H9 (cell line): ENCODE measurements around the gene CNTFR. TPM values are rescaled to one million over a fixed set of nuclear protein-coding genes. Genes with fewer than 3 reads are reported as not detected.

ENCODE experiments used
- DNase-seq: peaks from one replicate; pipeline ENCODE4 v3.0.0-alpha.2; 2017
- H2AFZ ChIP-seq: one replicate; pipeline ENCODE4 v1.6.1; 2013; ENCODE audit warnings: mild to moderate bottlenecking, low read length, control low read depth, moderate library complexity
- H2AK5ac ChIP-seq: 2 replicates; pipeline ENCODE4 v1.6.1; 2013; ENCODE audit warnings: low read length, control low read depth, mixed read lengths; ENCODE audit not compliant: insufficient read length
- H2BK120ac ChIP-seq: one replicate; pipeline ENCODE4 v1.6.1; 2013; ENCODE audit warnings: low read depth, mild to moderate bottlenecking, low read length, control low read depth, inconsistent platforms; ENCODE audit not compliant: poor library complexity, severe bottlenecking
- H2BK12ac ChIP-seq: 2 replicates; pipeline ENCODE4 v1.6.1; 2013; ENCODE audit warnings: low read length, control low read depth, mixed read lengths, low read depth; ENCODE audit not compliant: insufficient read length
- H2BK15ac ChIP-seq: 2 replicates; pipeline ENCODE4 v1.6.1; 2013; ENCODE audit warnings: low read depth, low read length, control low read depth
- H2BK20ac ChIP-seq: one replicate; pipeline ENCODE4 v1.6.1; 2013; ENCODE audit warnings: low read depth, mild to moderate bottlenecking, low read length, control low read depth, inconsistent platforms; ENCODE audit not compliant: poor library complexity, severe bottlenecking
- H2BK5ac ChIP-seq: 2 replicates; pipeline ENCODE4 v1.6.1; 2013; ENCODE audit warnings: low read length, control low read depth, mixed read lengths; ENCODE audit not compliant: insufficient read length
- H3K14ac ChIP-seq: 2 replicates; pipeline ENCODE4 v1.6.1; 2013; ENCODE audit warnings: low read length, control low read depth; ENCODE audit not compliant: insufficient read depth
- H3K18ac ChIP-seq: 2 replicates; pipeline ENCODE4 v1.6.1; 2013; ENCODE audit warnings: low read depth, mild to moderate bottlenecking, mixed read lengths, low read length, control low read depth; ENCODE audit not compliant: insufficient read length
- H3K23ac ChIP-seq: 2 replicates; pipeline ENCODE4 v1.6.1; 2013; ENCODE audit warnings: low read length, control low read depth, mixed read lengths, low read depth; ENCODE audit not compliant: insufficient read length
- H3K23me2 ChIP-seq: 2 replicates; pipeline ENCODE4 v1.6.1; 2013; ENCODE audit warnings: low read depth, mild to moderate bottlenecking, mixed read lengths, low read length, control low read depth; ENCODE audit not compliant: insufficient read length, poor library complexity, severe bottlenecking
- H3K27ac ChIP-seq: 2 replicates; pipeline ENCODE4 v1.5.1; 2013; ENCODE audit warnings: low read length, control low read depth, mixed read lengths, low read depth; ENCODE audit not compliant: insufficient read length
- H3K27me3 ChIP-seq: 2 replicates; pipeline ENCODE4 v1.6.1; 2013; ENCODE audit warnings: low read length, control low read depth, inconsistent platforms; ENCODE audit not compliant: insufficient read depth
- H3K4ac ChIP-seq: 2 replicates; pipeline ENCODE4 v1.6.1; 2013; ENCODE audit warnings: low read depth, mild to moderate bottlenecking, control low read depth, inconsistent platforms, low read length, moderate library complexity
- H3K4me1 ChIP-seq: 2 replicates; pipeline ENCODE4 v1.6.1; 2013; ENCODE audit warnings: low read length, control low read depth, inconsistent platforms; ENCODE audit not compliant: insufficient read depth
- H3K4me2 ChIP-seq: 2 replicates; pipeline ENCODE4 v1.6.1; 2013; ENCODE audit warnings: low read length, control low read depth, mixed read lengths; ENCODE audit not compliant: insufficient read length, insufficient read depth
- H3K56ac ChIP-seq: 2 replicates; pipeline ENCODE4 v1.6.1; 2013; ENCODE audit warnings: low read depth, mild to moderate bottlenecking, mixed read lengths, low read length, control low read depth; ENCODE audit not compliant: insufficient read length
- H3K79me1 ChIP-seq: 2 replicates; pipeline ENCODE4 v1.6.1; 2013; ENCODE audit warnings: low read depth, mild to moderate bottlenecking, moderate library complexity, low read length, control low read depth, inconsistent platforms; ENCODE audit not compliant: insufficient read depth, poor library complexity, severe bottlenecking
- H3K79me2 ChIP-seq: 2 replicates; pipeline ENCODE4 v1.6.1; 2013; ENCODE audit warnings: low read length, control low read depth, inconsistent platforms; ENCODE audit not compliant: insufficient read depth
- H3K9ac ChIP-seq: 2 replicates; pipeline ENCODE4 v1.6.1; 2013; ENCODE audit warnings: low read length, control low read depth, mixed read lengths; ENCODE audit not compliant: insufficient read length; ENCODE audit errors: extremely low read depth
- H3K9me3 ChIP-seq: one replicate; pipeline ENCODE4 v1.6.1; 2013; ENCODE audit warnings: low read depth, low read length, inconsistent platforms; ENCODE audit not compliant: control insufficient read depth
- H3T11ph ChIP-seq: one replicate; pipeline ENCODE4 v1.6.1; 2013; ENCODE audit warnings: mild to moderate bottlenecking, low read length, control low read depth, inconsistent platforms
- H4K20me1 ChIP-seq: one replicate; pipeline ENCODE4 v1.6.1; 2013; ENCODE audit not compliant: control insufficient read depth, insufficient read length, insufficient read depth
- H4K5ac ChIP-seq: 2 replicates; pipeline ENCODE4 v1.6.1; 2013; ENCODE audit warnings: low read depth, mild to moderate bottlenecking, mixed read lengths, low read length, control low read depth; ENCODE audit not compliant: insufficient read length
- H4K8ac ChIP-seq: replicated peaks from 2 replicates; pipeline ENCODE4 v1.6.1; 2013; ENCODE audit warnings: low read length, control low read depth, mixed read lengths, low read depth; ENCODE audit not compliant: insufficient read length
- H4K91ac ChIP-seq: 2 replicates; pipeline ENCODE4 v1.6.1; 2013; ENCODE audit warnings: low read depth, mild to moderate bottlenecking, moderate library complexity, mixed read lengths, low read length, control low read depth; ENCODE audit not compliant: insufficient read length
- H3K27ac Mint-ChIP-seq, 3 experiments: 2 replicates in 2 of 3; 3 replicates in 1 of 3; pipeline ENCODE4 v1.8.0; 2020 to 2021; ENCODE audit warnings: mixed read lengths in 3 of 3, mild to moderate bottlenecking in 1 of 3, moderate library complexity in 1 of 3
- H3K27me3 Mint-ChIP-seq: 2 replicates; pipeline ENCODE4 v1.8.0; 2021; ENCODE audit warnings: low read depth, mild to moderate bottlenecking, moderate library complexity, mixed read lengths
- H3K36me3 Mint-ChIP-seq, 3 experiments: 2 replicates in 2 of 3; 3 replicates in 1 of 3; pipeline ENCODE4 v1.8.0; 2020 to 2021; ENCODE audit warnings: low read depth in 3 of 3, mixed read lengths in 3 of 3; ENCODE audit not compliant: insufficient read depth in 1 of 3
- H3K4me1 Mint-ChIP-seq, 2 experiments: 2 replicates each; pipeline ENCODE4 v1.8.0; 2020; ENCODE audit warnings: mixed read lengths in 2 of 2
- H3K4me3 Mint-ChIP-seq, 2 experiments: 2 replicates in 1 of 2; 3 replicates in 1 of 2; pipeline ENCODE4 v1.8.0; 2020 to 2021; ENCODE audit warnings: mild to moderate bottlenecking in 2 of 2, mixed read lengths in 2 of 2, moderate library complexity in 1 of 2
- H3K9me3 Mint-ChIP-seq, 2 experiments: 2 replicates in 1 of 2; 3 replicates in 1 of 2; pipeline ENCODE4 v1.8.0; 2020; ENCODE audit warnings: mild to moderate bottlenecking in 2 of 2, mixed read lengths in 2 of 2, moderate library complexity in 1 of 2
- WGBS: extraction: QIAGEN DNeasy Blood & Tissue Kit; methylation state at CpG from one replicate; pipeline ENCODE4 v1.1.7; 2013; ENCODE audit warnings: missing lambda C conversion rate, low lambda C conversion rate, mixed read lengths; ENCODE audit not compliant: insufficient read length; ENCODE audit errors: extremely low coverage; 5-methylcytosine and 5-hydroxymethylcytosine counted together
- total RNA-seq: library from RNA; stranded (reverse); gene quantifications from 2 replicates; pipeline ENCODE4 v1.2.1, GENCODE V29; 2021
- TF ChIP-seq, protein P1 (sequence below): fragments of 200-600 bp; sonication (generic); conservative IDR thresholded peaks from 3 replicates; pipeline ENCODE4 v1.8.0; 2021; ENCODE audit warnings: antibody characterized with exemption, mild to moderate bottlenecking

The CNTFR gene
- total RNA-seq, 1 experiment from 2014 or later = 0.55 TPM

DNA sequence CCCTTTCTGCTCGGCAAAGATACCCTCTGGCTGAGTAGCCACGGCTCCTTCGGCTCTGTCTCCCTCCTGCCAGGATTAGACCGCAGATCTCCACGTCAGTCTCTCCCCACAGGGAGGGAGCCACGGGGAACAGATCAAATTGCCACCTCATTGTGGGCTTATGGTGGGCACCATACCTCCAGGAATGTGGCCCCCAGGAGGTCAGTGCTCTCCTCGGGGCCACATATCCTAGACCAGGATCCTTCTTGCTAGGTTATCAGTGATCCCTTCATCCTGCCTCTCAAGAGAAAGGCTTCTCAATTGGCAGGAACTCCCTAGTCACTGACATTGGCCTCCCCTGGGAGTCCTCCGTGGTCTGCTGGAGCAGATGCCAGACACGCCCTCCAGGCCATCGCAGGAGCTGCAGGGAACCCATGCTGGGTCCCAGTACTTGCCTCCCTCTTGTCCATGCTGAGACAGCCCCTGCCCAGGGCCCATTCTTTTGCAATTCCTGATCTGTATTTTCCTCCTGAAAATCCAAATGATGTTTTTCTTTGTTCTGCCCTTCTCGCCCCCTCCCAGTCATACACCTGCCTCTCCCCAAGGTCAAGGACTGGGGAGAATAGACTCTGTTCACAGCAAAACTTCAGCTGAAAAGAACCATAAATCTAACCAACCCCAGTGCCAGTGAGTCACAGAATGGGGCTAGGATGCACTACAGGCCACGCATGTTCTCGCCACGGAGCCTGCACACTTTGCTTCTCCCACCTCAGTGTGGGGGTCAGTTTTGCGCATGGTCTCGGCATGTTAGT is 35.1 kb downstream of the CNTFR start:
- no peak overlapping the region for H4K5ac ChIP-seq
- H2BK15ac ChIP-seq = no peak overlapping the region
- H3K27me3 ChIP-seq = no peaks in the 10 kb centered on the region
- no peak overlapping the region for H3K14ac ChIP-seq
- H3K79me1 ChIP-seq = no peaks in the 10 kb centered on the region
- no peak overlapping the region for H2BK120ac ChIP-seq
- no peak overlapping the region for H3K27ac ChIP-seq
- WGBS = no CpG with 5 or more reads among the region's 16 CpGs
- H3K36me3 Mint-ChIP-seq = no peaks in the 10 kb centered on the region
- H3K27me3 Mint-ChIP-seq = peaks cover 3% of the 10 kb centered on the region
- no peak overlapping the region for H3K4ac ChIP-seq
- no peak overlapping the region; a peak in 1 of 5 replicates for H3K4me3 Mint-ChIP-seq
- H3K79me2 ChIP-seq = no peaks in the 10 kb centered on the region
- H3K4me1 ChIP-seq = peaks cover 9% of the 10 kb centered on the region; the same call in 1 of the 2 replicates
- no peak overlapping the region for H4K8ac ChIP-seq
- H2AK5ac ChIP-seq = no peak overlapping the region
- no peak overlapping the region for H2BK20ac ChIP-seq
- H2BK5ac ChIP-seq = no peak overlapping the region
- peaks cover 28 to 37% of the 10 kb centered on the region in 2 experiments for H3K4me1 Mint-ChIP-seq
- no peak overlapping the region for H3T11ph ChIP-seq
- H4K20me1 ChIP-seq = no peaks in the 10 kb centered on the region
- H3K27ac Mint-ChIP-seq = no peak overlapping the region
- no peak overlapping the region for H3K23ac ChIP-seq
- no peaks in the 10 kb centered on the region; a peak in 1 of 5 replicates for H3K9me3 Mint-ChIP-seq
- no peak overlapping the region for H3K9ac ChIP-seq
- no peak overlapping the region for H2AFZ ChIP-seq
- TF ChIP-seq, protein P1, sequence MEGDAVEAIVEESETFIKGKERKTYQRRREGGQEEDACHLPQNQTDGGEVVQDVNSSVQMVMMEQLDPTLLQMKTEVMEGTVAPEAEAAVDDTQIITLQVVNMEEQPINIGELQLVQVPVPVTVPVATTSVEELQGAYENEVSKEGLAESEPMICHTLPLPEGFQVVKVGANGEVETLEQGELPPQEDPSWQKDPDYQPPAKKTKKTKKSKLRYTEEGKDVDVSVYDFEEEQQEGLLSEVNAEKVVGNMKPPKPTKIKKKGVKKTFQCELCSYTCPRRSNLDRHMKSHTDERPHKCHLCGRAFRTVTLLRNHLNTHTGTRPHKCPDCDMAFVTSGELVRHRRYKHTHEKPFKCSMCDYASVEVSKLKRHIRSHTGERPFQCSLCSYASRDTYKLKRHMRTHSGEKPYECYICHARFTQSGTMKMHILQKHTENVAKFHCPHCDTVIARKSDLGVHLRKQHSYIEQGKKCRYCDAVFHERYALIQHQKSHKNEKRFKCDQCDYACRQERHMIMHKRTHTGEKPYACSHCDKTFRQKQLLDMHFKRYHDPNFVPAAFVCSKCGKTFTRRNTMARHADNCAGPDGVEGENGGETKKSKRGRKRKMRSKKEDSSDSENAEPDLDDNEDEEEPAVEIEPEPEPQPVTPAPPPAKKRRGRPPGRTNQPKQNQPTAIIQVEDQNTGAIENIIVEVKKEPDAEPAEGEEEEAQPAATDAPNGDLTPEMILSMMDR = no peak
- H2BK12ac ChIP-seq = no peak overlapping the region
- no peak overlapping the region for H3K4me2 ChIP-seq
- H3K9me3 ChIP-seq = no peaks in the 10 kb centered on the region
- H3K56ac ChIP-seq = no peak overlapping the region
- no peak overlapping the region for H4K91ac ChIP-seq
- H3K18ac ChIP-seq = no peak overlapping the region
- no peaks in the 10 kb centered on the region for H3K23me2 ChIP-seq
- DNase-seq = no peak
